Loucy (cell line): ENCODE results near the gene CCN6.

Experiments used
- EZH2phosphoT487 ChIP-seq: fragments of 200-600 bp; IDR thresholded peaks from 2 replicates; pipeline ENCODE4 v1.6.1; 2018; ENCODE audit warnings: antibody characterized with exemption, mild to moderate bottlenecking, moderate library complexity, borderline replicate concordance
- TF ChIP-seq, protein P1 (sequence below): fragments of 200-600 bp; sonication (generic); conservative IDR thresholded peaks from 2 replicates; pipeline ENCODE4 v1.5.1; 2014; ENCODE audit warnings: mild to moderate bottlenecking, antibody characterized with exemption, low read length

DNA sequence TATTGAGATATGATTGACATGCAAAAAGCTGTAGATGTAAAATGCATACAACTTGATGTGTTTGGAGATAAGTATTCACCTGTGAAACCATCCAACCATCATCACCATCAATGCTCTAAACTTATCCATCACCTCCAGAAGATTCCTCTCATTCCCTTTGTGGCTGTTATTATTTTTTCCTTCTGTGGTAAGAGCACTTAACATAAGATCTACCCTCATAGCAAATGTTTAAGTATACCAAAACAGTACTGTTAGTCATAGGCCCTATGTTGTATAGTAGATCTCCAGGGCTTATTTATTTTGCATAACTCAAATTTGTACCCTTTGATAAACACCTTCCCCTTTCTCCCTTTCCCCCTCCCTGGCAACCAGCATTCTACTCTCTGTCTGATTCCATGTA is 31.2 kb upstream of the CCN6 start:
- TF ChIP-seq, protein P1, sequence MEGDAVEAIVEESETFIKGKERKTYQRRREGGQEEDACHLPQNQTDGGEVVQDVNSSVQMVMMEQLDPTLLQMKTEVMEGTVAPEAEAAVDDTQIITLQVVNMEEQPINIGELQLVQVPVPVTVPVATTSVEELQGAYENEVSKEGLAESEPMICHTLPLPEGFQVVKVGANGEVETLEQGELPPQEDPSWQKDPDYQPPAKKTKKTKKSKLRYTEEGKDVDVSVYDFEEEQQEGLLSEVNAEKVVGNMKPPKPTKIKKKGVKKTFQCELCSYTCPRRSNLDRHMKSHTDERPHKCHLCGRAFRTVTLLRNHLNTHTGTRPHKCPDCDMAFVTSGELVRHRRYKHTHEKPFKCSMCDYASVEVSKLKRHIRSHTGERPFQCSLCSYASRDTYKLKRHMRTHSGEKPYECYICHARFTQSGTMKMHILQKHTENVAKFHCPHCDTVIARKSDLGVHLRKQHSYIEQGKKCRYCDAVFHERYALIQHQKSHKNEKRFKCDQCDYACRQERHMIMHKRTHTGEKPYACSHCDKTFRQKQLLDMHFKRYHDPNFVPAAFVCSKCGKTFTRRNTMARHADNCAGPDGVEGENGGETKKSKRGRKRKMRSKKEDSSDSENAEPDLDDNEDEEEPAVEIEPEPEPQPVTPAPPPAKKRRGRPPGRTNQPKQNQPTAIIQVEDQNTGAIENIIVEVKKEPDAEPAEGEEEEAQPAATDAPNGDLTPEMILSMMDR = no peak
- TF ChIP-seq EZH2phosphoT487 = no peak
